GM12892 (cell line): ENCODE results near the gene CYS1.

Experiments used
- POLR2A ChIP-seq: IDR thresholded peaks from 2 replicates; pipeline ENCODE4 v1.6.1; 2011; ENCODE audit warnings: low read depth, low read length, control low read depth
- TAF1 ChIP-seq: IDR thresholded peaks from 2 replicates; pipeline ENCODE4 v1.6.1; 2011; ENCODE audit warnings: low read depth, mild to moderate bottlenecking, control low read depth, low read length, borderline replicate concordance

GRCh38 chr2:10038123-10038522, 42.1 kb downstream of the CYS1 start:
- TF ChIP-seq POLR2A (no peak), TAF1 (no peak)
